HCT116 (cell line): ENCODE measurements around the gene PLEKHJ1. TPM values are rescaled to one million over a fixed set of nuclear protein-coding genes. Genes with fewer than 3 reads are reported as not detected.
A peak's percentile ranks its signal among the peaks of the same experiment; 100 is the strongest.

Experiments used
- ATAC-seq: fragments of 200-7000 bp; cut with Tn5 transposase; 2 replicates; pipeline ENCODE4 v1.9.1; 2020; ENCODE audit warnings: mild to moderate bottlenecking, moderate library complexity
- BruUV-seq: library from RNA; stranded (reverse); fragments of 400-500 nt; replicated peaks from 2 replicates; lab custom pipeline; 2021; lab: Mats Ljungman, UMichigan
- CTCF ChIA-PET: fragments of 300-600 bp; sonication (Branson Sonifier 250); formaldehyde crosslinking; loops from one replicate; lab custom pipeline; 2021; ENCODE audit warnings: antibody characterized with exemption; lab: Charles Lee
- POLR2A ChIA-PET: fragments of 300-600, 350-600 bp; sonication (Branson Sonifier 250); formaldehyde crosslinking; loops from one replicate; lab custom pipeline; 2021; ENCODE audit warnings: antibody characterized with exemption; lab: Charles Lee
- RAD21 ChIA-PET, 2 experiments: fragments of 300-600 bp; sonication (Branson Sonifier 250); formaldehyde crosslinking; loops; one replicate each; lab custom pipeline; 2023; ENCODE audit warnings: low total read pairs in 2 of 2; ENCODE audit not compliant: uncharacterized antibody in 2 of 2, unreplicated experiment in 2 of 2, low non-redundant PET in 1 of 2; lab: Charles Lee
- DNase-seq: peaks from one replicate; pipeline ENCODE4 v3.0.0-alpha.2; 2010; ENCODE audit warnings: low read depth, low spot score
- H2AFZ ChIP-seq: fragments of 200-600 bp; shearing (Covaris generic), sonication (generic); 2 replicates; pipeline ENCODE4 v1.6.1; 2017; ENCODE audit warnings: low read depth, mixed run types, mixed read lengths, antibody characterized with exemption, low read length; ENCODE audit not compliant: poor library complexity, severe bottlenecking
- H3K27ac ChIP-seq: 2 replicates; pipeline ENCODE4 v1.5.1; 2012; ENCODE audit warnings: low read depth, low read length
- H3K27me3 ChIP-seq: fragments of 200-600 bp; sonication (generic); 2 replicates; pipeline ENCODE4 v1.6.1; 2016; ENCODE audit warnings: mixed run types, low read length, mixed read lengths; ENCODE audit not compliant: insufficient read depth
- H3K36me3 ChIP-seq, 2 experiments: fragments of 200-500 bp in 1 of 2; fragments of 200-600 bp in 1 of 2; sonication (Bioruptor generic) in 1 of 2; sonication (generic) in 1 of 2; 2 replicates each; pipeline versions ENCODE4 v1.5.1 to v1.6.1; 2014 to 2016; ENCODE audit warnings: low read length in 2 of 2, inconsistent platforms in 1 of 2, mixed read lengths in 1 of 2, mixed run types in 1 of 2; ENCODE audit not compliant: insufficient read depth in 2 of 2, control insufficient read depth in 1 of 2
- H3K4me1 ChIP-seq, 2 experiments: fragments of 200-600 bp in 1 of 2; sonication (generic) in 1 of 2; 2 replicates each; pipeline versions ENCODE4 v1.5.1 to v1.6.1; 2012 to 2017; ENCODE audit warnings: low read length in 2 of 2, inconsistent platforms in 1 of 2, mild to moderate bottlenecking in 1 of 2, mixed read lengths in 1 of 2, mixed run types in 1 of 2, moderate library complexity in 1 of 2; ENCODE audit not compliant: insufficient read depth in 2 of 2, control insufficient read depth in 1 of 2
- H3K4me2 ChIP-seq: fragments of 200-600 bp; sonication (generic); 2 replicates; pipeline ENCODE4 v1.6.1; 2017; ENCODE audit warnings: mixed run types, low read length, mixed read lengths
- H3K4me3 ChIP-seq, 2 experiments: fragments of 200-600 bp in 1 of 2; sonication (generic) in 1 of 2; replicated peaks in 1 of 2; 2 replicates each; pipeline ENCODE4 v1.5.1; 2011 to 2016; ENCODE audit warnings: low read length in 2 of 2, control low read depth in 1 of 2, low read depth in 1 of 2, mild to moderate bottlenecking in 1 of 2, mixed read lengths in 1 of 2, mixed run types in 1 of 2
- H3K79me2 ChIP-seq: fragments of 200-600 bp; sonication (generic); 2 replicates; pipeline ENCODE4 v1.6.1; 2017; ENCODE audit warnings: mild to moderate bottlenecking, mixed run types, low read length, moderate library complexity, mixed read lengths; ENCODE audit not compliant: insufficient read depth
- H3K9ac ChIP-seq: fragments of 200-600 bp; sonication (generic); 2 replicates; pipeline ENCODE4 v1.6.1; 2016; ENCODE audit warnings: low read length, mixed read lengths
- H3K9me2 ChIP-seq: fragments of 200-600 bp; sonication (generic), shearing (Covaris generic); 2 replicates; pipeline ENCODE4 v1.6.1; 2017; ENCODE audit warnings: mixed run types, mild to moderate bottlenecking, moderate library complexity; ENCODE audit not compliant: insufficient read depth
- H3K9me3 ChIP-seq, 2 experiments: fragments of 200-500 bp in 1 of 2; fragments of 200-600 bp in 1 of 2; sonication (Bioruptor generic) in 1 of 2; sonication (generic) in 1 of 2; 2 replicates each; pipeline ENCODE4 v1.6.1; 2014 to 2017; ENCODE audit warnings: low read length in 2 of 2, mixed read lengths in 2 of 2, inconsistent platforms in 1 of 2, low read depth in 1 of 2, mild to moderate bottlenecking in 1 of 2, mixed run types in 1 of 2, moderate library complexity in 1 of 2; ENCODE audit not compliant: control insufficient read depth in 1 of 2, insufficient read depth in 1 of 2
- H4K20me1 ChIP-seq: fragments of 200-600 bp; sonication (generic), shearing (Covaris generic); 2 replicates; pipeline ENCODE4 v1.6.1; 2017; ENCODE audit warnings: mixed run types, mild to moderate bottlenecking, moderate library complexity; ENCODE audit not compliant: insufficient read depth
- CTCF ChIP-seq, 3 experiments: fragments of 200-600 bp in 1 of 3; sonication (generic) in 1 of 3; IDR thresholded peaks in 2 of 3; conservative IDR thresholded peaks in 1 of 3; 2 replicates each; pipeline ENCODE4 v1.5.1; 2012 to 2017; ENCODE audit warnings: low read depth in 2 of 3, low read length in 2 of 3, antibody characterized with exemption in 1 of 3, borderline replicate concordance in 1 of 3, control low read depth in 1 of 3, mild to moderate bottlenecking in 1 of 3, mixed read lengths in 1 of 3, mixed run types in 1 of 3, moderate library complexity in 1 of 3; ENCODE audit not compliant: insufficient read depth in 1 of 3
- EZH2 ChIP-seq: fragments of 200-600 bp; sonication (generic); IDR thresholded peaks from 2 replicates; pipeline ENCODE4 v1.6.1; 2017; ENCODE audit warnings: antibody characterized with exemption, mixed run types
- POLR2A ChIP-seq: IDR thresholded peaks from 2 replicates; pipeline ENCODE4 v1.7.0; 2011; ENCODE audit warnings: borderline replicate concordance; ENCODE audit not compliant: insufficient read depth, insufficient read length; ENCODE audit errors: extremely low read depth
- SIN3A ChIP-seq: IDR thresholded peaks from 2 replicates; pipeline ENCODE4 v1.6.1; 2012; ENCODE audit warnings: low read depth
- SRF ChIP-seq: IDR thresholded peaks from 2 replicates; pipeline ENCODE4 v1.6.1; 2012; ENCODE audit warnings: low read depth
- TCF7L2 ChIP-seq: IDR thresholded peaks from 2 replicates; pipeline ENCODE4 v1.7.0; 2011; ENCODE audit warnings: borderline replicate concordance, inconsistent platforms; ENCODE audit not compliant: insufficient read depth, insufficient read length; ENCODE audit errors: extremely low read depth
- YY1 ChIP-seq: IDR thresholded peaks from 2 replicates; pipeline ENCODE4 v1.6.1; 2011; ENCODE audit warnings: low read length, low read depth, moderate library complexity, mild to moderate bottlenecking; ENCODE audit not compliant: insufficient replicate concordance; ENCODE audit errors: extremely low read depth
- ZFX ChIP-seq: fragments of 450-650 bp; IDR thresholded peaks from 2 replicates; pipeline ENCODE4 v1.6.1; 2017
- ZNF274 ChIP-seq: fragments of 200-500 bp; sonication (Bioruptor generic); IDR thresholded peaks from 2 replicates; pipeline ENCODE4 v1.6.1; 2014; ENCODE audit warnings: mild to moderate bottlenecking, low read depth, low read length, inconsistent platforms
- intact Hi-C: fragments of 100-400 bp; cut with micrococcal nuclease; formaldehyde crosslinking; loops from 2 replicates; pipeline ENCODE4 v1.10.0; 2022
- total RNA-seq: library from RNA; stranded (reverse); gene quantifications from one replicate; pipeline ENCODE4 v1.2.1, GENCODE V29; 2021; ENCODE audit not compliant: unreplicated experiment

PLEKHJ1 gene
- total RNA-seq, 1 experiment from 2014 or later = 88.2 TPM

- Histone ChIP-seq H4K20me1 (no peaks in the 10 kb centered on the region), H3K36me3 (peaks cover 12 to 14% of the 10 kb centered on the region in 2 experiments; a peak in 3 of 4 replicates), H3K4me1 (no peaks in the 10 kb centered on the region), H3K9ac (no peak overlapping the region), H3K27ac (no peak overlapping the region), H3K27me3 (no peaks in the 10 kb centered on the region), H3K4me2 (no peak overlapping the region), H3K79me2 (peaks cover 54% of the 10 kb centered on the region), H3K9me2 (no peaks in the 10 kb centered on the region), H3K9me3 (no peaks in the 10 kb centered on the region), H2AFZ (no peak overlapping the region), H3K4me3 (no peak overlapping the region)
- intact Hi-C loops = no loop called here
- CTCF ChIA-PET = interaction anchor here (1.0 kb wide), 1 partner anchor 44 kb away, joined by 4 read pairs; no protein-coding TSS in a partner anchor
- ATAC-seq = no peak
- POLR2A ChIA-PET = no interaction called here
- TF ChIP-seq SRF = no peak
- no peak for TF ChIP-seq ZNF274
- no peak for TF ChIP-seq ZFX
- no peak for TF ChIP-seq EZH2
- TF ChIP-seq TCF7L2 = no peak
- no peak for TF ChIP-seq POLR2A
- no peak for TF ChIP-seq SIN3A
- no peak for DNase-seq
- no TSS peak for BruUV-seq
- RAD21 ChIA-PET = no interaction called here
Observed at GRCh38 chr19:2199861-2200623, 36.1 kb downstream of the PLEKHJ1 start.

- CTCF ChIA-PET = interaction anchor here (1.0 kb wide), 1 partner anchor 44 kb away, joined by 4 read pairs; no protein-coding TSS in a partner anchor
- TF ChIP-seq CTCF (IDR thresholded peaks at IDR 0.05 in 2 of 3, conservative IDR thresholded peaks at IDR 0.05 in 1 of 3; ENCODE audit: borderline replicate concordance in 1 of 3, insufficient read depth in 1 of 3, low read depth in 2 of 3, low read length in 2 of 3) (peak in 2 of 3 experiments; percentile 36 to 38; a peak in 4 of 6 replicates), YY1 (no peak)
- BruUV-seq = no TSS peak
- no peaks in the 10 kb centered on the region for H3K9me2 ChIP-seq
- DNase-seq = no peak
- no peaks in the 10 kb centered on the region for H4K20me1 ChIP-seq
- no peak overlapping the region for H3K4me3 ChIP-seq
- no peak overlapping the region for H3K4me2 ChIP-seq
- ATAC-seq = peak; percentile 63
- intact Hi-C loops = no loop called here
- no peaks in the 10 kb centered on the region for H3K4me1 ChIP-seq
- POLR2A ChIA-PET = no interaction called here
- no peaks in the 10 kb centered on the region for H3K27me3 ChIP-seq
- no peak overlapping the region for H3K27ac ChIP-seq
- H3K9me3 ChIP-seq = no peaks in the 10 kb centered on the region
- no peak overlapping the region for H3K9ac ChIP-seq
- no peak overlapping the region for H2AFZ ChIP-seq
- RAD21 ChIA-PET = no interaction called here
- peaks cover 12 to 19% of the 10 kb centered on the region in 2 experiments; a peak in 3 of 4 replicates for H3K36me3 ChIP-seq
- H3K79me2 ChIP-seq = peaks cover 62% of the 10 kb centered on the region
Observed at GRCh38 chr19:2199215-2199614, 36.9 kb downstream of the PLEKHJ1 start.
